HG02938 (cell line): Measurements from ENCODE around the gene CLK2.
"Not testable (repeated sequence)": the region's sequence is repeated elsewhere in the genome, so short reads cannot be mapped to it uniquely, and the experiment has no call there.

ENCODE experiments used
- ATAC-seq: cut with Tn5 transposase; IDR thresholded peaks from one replicate; pipeline ENCODE4 v1.9.1; 2021; ENCODE audit warnings: mild to moderate bottlenecking, moderate library complexity; ENCODE audit not compliant: unreplicated experiment

CLK2 gene

GRCh38 chr1:155244368-155245162, 28.7 kb downstream of the CLK2 start:
- peak; percentile 83 for ATAC-seq

DNA sequence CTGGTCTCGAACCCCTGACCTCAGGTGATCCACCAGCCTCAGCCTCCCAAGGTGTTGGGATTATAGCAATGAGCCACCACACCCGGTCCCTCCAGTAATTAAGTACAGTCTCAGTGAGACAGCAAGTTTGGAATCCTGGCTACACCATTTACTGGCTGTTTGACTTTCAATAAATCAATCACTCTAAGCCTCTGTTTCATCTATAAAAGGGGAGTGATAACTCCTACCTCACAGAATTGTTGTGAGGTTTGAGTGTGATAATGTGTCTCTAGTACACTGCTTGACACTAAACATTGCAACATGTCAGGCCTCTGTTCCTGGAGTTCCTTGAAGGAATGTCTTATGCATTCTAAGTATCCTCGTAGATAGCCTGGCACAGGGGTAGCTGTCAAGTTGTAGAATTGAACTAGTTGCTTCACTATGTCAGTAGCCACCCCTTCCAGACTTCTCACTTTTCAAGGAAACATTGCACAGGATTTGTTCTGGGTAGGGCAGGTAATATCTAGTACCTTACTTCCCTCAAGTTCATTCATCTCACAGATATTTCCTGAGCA, 30.4 kb downstream of the CLK2 start:
- no peak for ATAC-seq

GRCh38 chr1:155241841-155242264, 31.5 kb downstream of the CLK2 start:
- no peak for ATAC-seq

GRCh38 chr1:155241069-155241679, 32.1 kb downstream of the CLK2 start:
- no peak for ATAC-seq

DNA sequence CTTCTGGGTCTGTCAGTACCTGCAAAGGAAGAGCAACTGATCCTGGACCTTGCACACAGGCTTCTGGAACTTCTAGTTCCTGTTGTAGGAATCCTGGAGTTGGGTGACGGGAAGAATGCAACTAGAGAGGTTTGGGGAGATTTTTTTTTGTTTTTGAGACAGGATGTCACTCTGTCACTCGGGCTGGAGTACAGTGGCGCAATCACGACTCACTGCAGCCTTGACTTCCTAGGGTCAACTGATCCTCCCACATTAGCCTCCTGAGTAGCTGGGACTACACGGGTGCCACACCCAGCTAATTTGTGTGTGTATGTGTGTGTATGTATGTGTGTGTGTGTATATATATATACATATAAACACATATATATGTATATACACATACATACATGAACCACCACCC, 36.9 kb downstream of the CLK2 start:
- no peak for ATAC-seq

DNA sequence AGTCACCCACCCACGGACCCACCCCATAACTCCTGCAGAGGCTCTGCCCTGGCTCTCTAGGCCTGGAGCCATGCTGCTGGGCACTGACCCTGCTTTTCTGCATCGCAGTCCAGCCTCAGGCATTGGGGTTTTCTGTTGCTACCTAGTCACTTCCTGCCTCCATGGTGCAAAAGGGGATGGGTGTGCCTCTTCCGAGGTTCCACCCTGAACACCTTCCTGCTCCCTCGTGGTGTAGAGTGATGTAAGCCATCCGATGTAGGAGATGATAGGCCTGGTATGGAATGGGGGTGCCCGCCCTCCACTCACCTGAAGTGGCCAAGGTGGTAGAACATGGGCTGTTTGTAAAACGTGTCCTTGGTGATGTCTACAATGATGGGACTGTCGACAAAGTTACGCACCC, 37.9 kb downstream of the CLK2 start:
- not testable (repeated sequence) for ATAC-seq

DNA sequence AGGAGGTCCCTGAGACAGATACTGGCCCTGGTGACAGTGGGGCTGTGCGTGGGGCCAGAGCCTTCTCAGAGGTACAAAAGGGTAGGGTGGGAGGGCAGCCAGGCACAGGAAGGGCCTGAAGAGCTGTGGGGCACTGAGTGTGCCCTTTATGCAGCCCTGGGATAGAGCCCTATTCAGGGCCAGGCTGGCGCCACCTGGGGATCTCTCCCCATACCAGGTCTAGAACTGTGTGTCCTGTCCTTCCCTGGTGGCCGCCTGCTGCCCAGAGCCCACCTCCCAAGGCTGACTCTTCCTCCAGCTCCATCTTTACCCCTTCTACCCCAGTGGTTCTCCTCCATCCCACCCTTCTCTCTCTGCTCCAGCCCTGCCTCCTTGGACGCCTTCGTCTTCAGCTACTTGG, 39.8 kb downstream of the CLK2 start:
- ATAC-seq, result not testable (repeated sequence)

DNA sequence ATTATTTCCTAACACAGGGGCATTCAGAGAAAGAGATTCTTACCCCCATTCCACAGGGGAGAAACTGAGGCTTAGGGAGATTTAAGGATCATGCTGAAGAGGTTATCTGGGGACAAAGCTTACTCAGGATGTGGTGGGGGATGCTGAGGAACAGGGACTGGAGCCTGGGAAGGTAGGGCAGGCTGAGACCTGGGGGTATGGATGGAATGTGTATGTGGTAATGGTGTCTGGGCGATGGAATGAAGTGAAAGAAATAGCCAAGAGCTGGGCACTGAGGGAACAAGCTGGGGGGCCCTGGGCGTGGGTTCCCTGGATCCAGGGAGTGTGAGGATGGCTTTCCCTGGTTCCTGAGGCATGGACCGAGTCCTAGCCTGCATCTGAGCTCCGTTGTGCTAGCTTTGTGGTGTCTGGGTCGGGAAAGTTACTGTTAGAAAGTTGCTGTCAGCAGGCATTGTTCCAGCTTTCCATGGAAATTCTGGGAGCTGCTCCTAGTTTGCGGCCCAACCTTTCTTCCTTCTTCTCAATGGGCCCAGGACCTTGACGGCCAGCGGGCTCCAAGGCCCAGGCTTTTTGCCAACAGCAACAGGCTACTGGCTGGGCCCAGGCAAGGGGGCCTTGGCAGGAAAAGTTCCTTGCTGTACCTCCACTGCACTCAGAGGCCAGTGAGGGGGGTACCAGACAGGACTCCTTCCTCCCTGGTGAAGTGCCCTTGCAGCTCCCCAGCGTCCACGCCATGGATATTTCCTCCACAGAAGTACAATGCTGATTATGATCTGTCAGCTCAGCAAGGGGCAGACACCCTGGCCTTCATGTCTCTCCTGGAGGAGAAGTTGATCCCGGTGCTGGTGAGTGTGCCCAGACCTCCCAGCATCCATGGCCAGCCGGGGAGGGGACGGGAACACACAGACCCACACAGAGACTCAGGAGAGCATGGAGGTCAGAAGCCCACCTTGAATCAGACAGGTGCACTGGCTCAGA, 41.0 kb downstream of the CLK2 start:
- not testable (repeated sequence) for ATAC-seq

DNA sequence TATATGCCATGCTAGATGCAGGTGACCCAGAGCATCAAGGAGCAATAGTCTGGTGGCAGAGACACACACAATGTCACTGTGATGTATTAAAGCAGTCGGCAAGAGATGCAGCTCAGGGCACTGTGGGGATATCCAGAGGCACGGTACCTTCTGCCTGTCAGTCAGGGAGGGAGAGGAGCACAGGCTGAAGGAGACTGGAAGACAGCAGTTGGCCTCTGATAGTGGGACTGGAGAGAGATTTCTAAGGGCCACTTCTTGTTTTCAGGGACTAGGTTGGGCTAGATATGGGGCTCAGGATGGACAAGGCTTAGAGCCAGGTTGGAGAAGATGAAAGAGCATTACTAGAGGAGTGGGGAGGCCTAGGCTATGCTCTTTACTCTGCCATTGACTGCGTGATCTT, 42.0 kb downstream of the CLK2 start:
- ATAC-seq, result not testable (repeated sequence)

- no peak for ATAC-seq
Measured at GRCh38 chr1:155228096-155228427, 45.2 kb downstream of the CLK2 start.

DNA sequence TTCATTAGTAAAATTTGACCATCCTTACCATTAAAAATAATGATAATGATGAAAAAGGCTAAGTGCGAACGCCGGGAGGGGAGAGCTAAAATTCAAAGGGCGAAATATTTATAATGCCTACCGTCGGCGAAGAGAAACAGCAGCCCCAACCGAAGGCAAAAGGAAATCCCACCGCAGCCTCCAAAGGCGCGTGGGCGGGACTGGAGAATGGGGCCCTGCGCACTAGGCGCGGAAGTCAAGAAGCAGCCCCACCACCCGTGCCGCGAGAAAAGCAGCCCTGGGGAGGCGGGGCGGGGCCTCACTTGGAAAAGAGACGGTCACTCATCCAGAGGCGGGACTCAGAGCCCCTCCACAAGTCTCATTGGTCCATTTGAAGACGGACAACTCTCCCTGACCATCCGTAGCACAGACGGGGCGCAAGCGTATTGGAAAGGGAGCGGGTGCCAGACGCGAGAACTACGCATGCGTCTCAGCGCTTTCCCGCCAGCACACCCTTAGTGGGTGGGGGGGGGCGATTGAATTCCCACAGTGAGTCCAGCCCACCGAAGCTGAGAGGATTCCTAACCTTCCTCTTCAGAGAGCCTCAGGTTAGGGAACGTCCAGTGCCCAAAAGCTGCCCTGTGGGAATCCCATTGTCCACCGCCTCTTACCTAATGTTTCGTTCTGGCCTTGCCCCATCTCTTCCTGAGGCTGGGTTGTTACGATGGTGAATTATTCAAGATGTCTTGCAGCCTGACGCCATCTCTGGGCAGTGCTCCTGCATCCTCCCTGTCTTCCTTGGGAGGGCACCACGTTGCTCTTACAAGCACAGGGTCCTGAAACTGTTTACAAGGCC, 45.8 kb downstream of the CLK2 start:
- peak; percentile 89 for ATAC-seq

- no peak for ATAC-seq
Measured at GRCh38 chr1:155226910-155227260, 46.4 kb downstream of the CLK2 start.

DNA sequence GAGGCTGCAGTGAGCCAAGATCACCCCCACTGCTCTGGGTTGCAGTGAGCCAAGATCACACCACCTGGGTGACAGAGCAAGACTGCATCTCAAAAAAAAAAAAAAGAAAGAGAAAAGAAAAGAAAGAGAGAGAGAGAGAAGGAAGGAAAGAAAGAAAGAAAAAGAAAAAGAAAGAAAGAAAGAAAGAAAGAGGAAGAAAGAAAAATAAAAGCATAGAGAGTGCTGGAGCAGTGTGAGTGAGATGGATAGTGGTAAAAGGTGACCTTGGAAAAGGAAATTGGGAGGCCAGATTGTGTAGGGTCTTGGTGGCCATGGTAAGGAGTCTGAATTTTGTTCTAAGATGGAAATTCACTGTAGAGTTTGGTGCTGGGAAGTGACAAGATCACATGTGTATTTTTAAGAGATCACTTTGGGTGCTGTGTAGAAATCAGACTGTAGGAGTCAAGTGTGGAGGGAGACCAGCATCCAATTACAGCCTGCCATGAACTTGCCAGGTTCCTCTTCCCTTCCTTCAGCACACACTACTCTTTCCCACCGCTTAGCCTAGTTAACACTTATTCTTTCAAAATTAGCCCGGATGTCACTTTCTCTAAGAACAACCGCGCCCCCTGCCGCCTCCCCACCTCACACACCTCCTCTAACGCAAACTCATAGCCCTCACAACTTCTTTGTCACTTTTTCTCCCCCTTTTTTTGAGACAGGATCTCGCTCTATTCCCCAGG, 47.0 kb downstream of the CLK2 start:
- no peak for ATAC-seq

DNA sequence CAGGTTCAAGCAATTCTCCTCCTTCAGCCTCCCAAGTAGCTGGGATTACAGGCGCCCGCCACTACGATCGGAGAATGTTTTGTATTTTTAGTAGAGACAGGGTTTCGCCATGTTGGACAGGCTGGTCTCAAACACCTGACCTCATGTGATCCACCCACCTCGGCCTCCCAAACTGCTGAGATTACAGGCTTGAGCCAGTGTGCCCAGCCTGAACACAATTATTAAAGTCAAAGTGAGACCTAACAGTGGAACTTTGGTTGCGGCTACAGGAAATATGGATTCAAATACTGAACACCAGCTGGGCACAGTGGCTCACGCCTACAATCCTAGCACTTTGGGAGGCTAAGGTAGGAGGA, 47.9 kb downstream of the CLK2 start:
- not testable (repeated sequence) for ATAC-seq

- no peak for ATAC-seq
Measured at GRCh38 chr1:155223047-155223446, 50.3 kb downstream of the CLK2 start.

- not testable (repeated sequence) for ATAC-seq
Measured at GRCh38 chr1:155220211-155220965, 52.9 kb downstream of the CLK2 start.

- ATAC-seq, result no peak
Measured at GRCh38 chr1:155219592-155220031, 53.7 kb downstream of the CLK2 start.

DNA sequence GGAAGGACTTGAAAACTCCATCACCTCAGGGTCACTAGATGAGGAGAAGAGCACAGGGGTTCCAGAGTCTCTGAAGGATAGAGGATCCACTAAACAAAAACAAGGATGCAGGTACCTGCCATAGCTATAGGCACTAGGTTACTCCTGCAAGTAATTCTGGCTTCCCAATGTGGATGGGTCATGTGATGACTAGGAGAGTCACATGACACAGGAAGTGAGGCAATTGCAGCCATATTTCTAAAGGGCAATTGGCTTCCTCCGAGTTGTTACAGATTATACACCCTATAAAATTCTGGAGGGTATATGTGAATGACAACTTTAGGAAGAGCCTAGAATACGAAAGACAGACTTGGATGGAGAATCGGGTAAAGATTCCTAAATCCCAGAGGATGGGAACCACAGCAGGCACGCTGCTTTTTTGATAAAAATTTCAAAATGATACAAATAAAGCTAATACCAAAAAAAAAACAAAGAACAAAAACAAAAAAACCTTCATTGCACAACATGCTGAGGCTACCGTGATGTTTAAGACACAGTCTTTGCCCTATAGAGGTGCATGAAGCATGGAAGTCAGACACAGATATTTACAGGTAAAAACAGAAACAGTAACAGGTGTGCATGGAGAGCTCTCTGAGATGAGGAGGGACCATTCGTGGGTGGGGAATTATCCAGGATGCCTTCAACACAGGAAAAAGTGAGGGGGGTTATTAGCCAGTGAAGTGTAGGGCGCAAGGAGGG, 54.3 kb downstream of the CLK2 start:
- no peak for ATAC-seq
